Measurements from ENCODE around the gene ATP6V0B. TPM values are rescaled to one million over a fixed set of nuclear protein-coding genes. Genes with fewer than 3 reads are reported as not detected.

Gene ATP6V0B
- total and polyA plus RNA-seq, 2 experiments from 2014 or later, result 87.5 to 316 TPM

GRCh38 chr1:43994794-43995790 is 20.3 kb downstream of the ATP6V0B start:
- Histone ChIP-seq H3K36me3 (no peaks in the 10 kb centered on the region), H3K27me3 (no peaks in the 10 kb centered on the region), H3K27ac (no peak overlapping the region), H3K9me3 (ENCODE audit: low read depth) (no peaks in the 10 kb centered on the region), H3K4me3 (no peak overlapping the region), H3K4me1 (ENCODE audit: low read depth) (peaks cover 4% of the 10 kb centered on the region)
- DNase-seq (ENCODE audit: low read depth in 1 of 2, low spot score in 1 of 2), result peak; percentile 20 to 40
- peak; percentile 36 for TF ChIP-seq CTCF (IDR thresholded peaks at IDR 0.05; ENCODE audit: low read depth, low read length)

- Histone ChIP-seq H3K9me3 (ENCODE audit: low read depth) (no peaks in the 10 kb centered on the region), H3K36me3 (no peaks in the 10 kb centered on the region), H3K27ac (peak overlapping the region; percentile 17), H3K4me1 (ENCODE audit: low read depth) (peaks cover 4% of the 10 kb centered on the region), H3K4me3 (no peak overlapping the region), H3K27me3 (no peaks in the 10 kb centered on the region)
- TF ChIP-seq CTCF (IDR thresholded peaks at IDR 0.05; ENCODE audit: low read depth, low read length), result no peak
- DNase-seq (ENCODE audit: low read depth in 1 of 2, low spot score in 1 of 2), result no peak
Observed at GRCh38 chr1:43995984-43996732, 21.4 kb downstream of the ATP6V0B start.

GRCh38 chr1:43996733-43997115 is 22.0 kb downstream of the ATP6V0B start:
- H3K27ac ChIP-seq, result no peak overlapping the region
- TF ChIP-seq CTCF (IDR thresholded peaks at IDR 0.05; ENCODE audit: low read depth, low read length), result no peak
- no peak overlapping the region for H3K4me3 ChIP-seq

DNA sequence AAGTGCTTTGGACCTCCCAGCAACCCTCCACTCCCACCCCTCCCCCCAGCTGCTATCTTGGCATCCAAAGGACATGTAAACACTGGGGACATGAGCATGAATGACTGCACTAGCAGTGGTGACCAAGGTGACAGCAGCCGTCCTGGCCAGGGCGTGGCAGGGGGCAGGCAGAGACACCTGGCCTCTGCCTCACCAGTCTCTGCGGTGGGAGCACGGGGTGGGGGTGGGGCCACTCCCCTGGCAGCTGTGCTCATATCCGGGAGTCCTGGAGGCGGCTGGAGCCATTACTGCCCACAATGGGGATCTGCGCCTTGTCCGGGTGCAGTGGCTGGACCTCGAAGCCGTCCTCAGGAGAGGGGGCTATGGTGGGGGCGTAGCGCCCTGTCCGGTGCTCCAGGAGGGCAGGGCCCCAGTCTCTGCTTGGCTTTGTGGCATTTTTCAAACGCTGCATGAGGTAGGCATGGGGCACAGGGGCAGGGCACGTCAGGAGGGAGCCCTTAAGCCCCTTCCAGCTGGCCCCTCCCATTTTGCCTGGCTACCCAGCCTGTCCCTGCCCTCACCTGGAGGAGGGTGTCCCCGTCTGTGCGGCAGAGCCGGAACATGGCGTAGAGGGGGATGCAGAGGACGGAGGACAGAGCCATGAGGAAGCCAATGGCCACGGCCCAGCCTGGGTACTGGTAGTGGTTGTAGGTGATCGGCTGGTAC is 22.7 kb downstream of the ATP6V0B start:
- Histone ChIP-seq H3K9me3 (ENCODE audit: low read depth) (no peaks in the 10 kb centered on the region), H3K27ac (no peak overlapping the region), H3K4me3 (no peak overlapping the region), H3K36me3 (no peaks in the 10 kb centered on the region), H3K4me1 (ENCODE audit: low read depth) (no peaks in the 10 kb centered on the region), H3K27me3 (no peaks in the 10 kb centered on the region)
- TF ChIP-seq CTCF (IDR thresholded peaks at IDR 0.05; ENCODE audit: low read depth, low read length), result no peak
- no peak for DNase-seq (ENCODE audit: low read depth in 1 of 2, low spot score in 1 of 2)

More at GRCh38 chr1:43996733-43997115, 22.0 kb downstream of the ATP6V0B start:
- DNase-seq (ENCODE audit: low read depth in 1 of 2, low spot score in 1 of 2), result no peak
- no peaks in the 10 kb centered on the region for H3K27me3 ChIP-seq
- H3K36me3 ChIP-seq, result no peaks in the 10 kb centered on the region
- H3K4me1 ChIP-seq (ENCODE audit: low read depth), result peaks cover 4% of the 10 kb centered on the region
- H3K9me3 ChIP-seq (ENCODE audit: low read depth), result no peaks in the 10 kb centered on the region

- Histone ChIP-seq H3K36me3 (no peaks in the 10 kb centered on the region), H3K4me1 (ENCODE audit: low read depth) (no peaks in the 10 kb centered on the region), H3K9me3 (ENCODE audit: low read depth) (no peaks in the 10 kb centered on the region), H3K4me3 (no peak overlapping the region), H3K27ac (no peak overlapping the region), H3K27me3 (no peaks in the 10 kb centered on the region)
- no peak for DNase-seq (ENCODE audit: low read depth in 1 of 2, low spot score in 1 of 2)
- no peak for TF ChIP-seq CTCF (IDR thresholded peaks at IDR 0.05; ENCODE audit: low read depth, low read length)
Observed at GRCh38 chr1:43998000-43998378, 23.2 kb downstream of the ATP6V0B start.

All from cardiac muscle cell (in vitro differentiated cells and primary cell).